Neural progenitor cell (in vitro differentiated cells): ENCODE measurements around the gene PNLIPRP1.

Experiments used
- CTCF ChIP-seq: fragments of 200-600 bp; sonication (generic); IDR thresholded peaks from 2 replicates; pipeline ENCODE4 v1.5.1; 2017; ENCODE audit warnings: antibody characterized with exemption, mild to moderate bottlenecking
- EZH2 ChIP-seq: fragments of 200-600 bp; sonication (generic); IDR thresholded peaks from 2 replicates; pipeline ENCODE4 v1.6.1; 2017; ENCODE audit warnings: antibody characterized with exemption, mild to moderate bottlenecking, moderate library complexity

DNA sequence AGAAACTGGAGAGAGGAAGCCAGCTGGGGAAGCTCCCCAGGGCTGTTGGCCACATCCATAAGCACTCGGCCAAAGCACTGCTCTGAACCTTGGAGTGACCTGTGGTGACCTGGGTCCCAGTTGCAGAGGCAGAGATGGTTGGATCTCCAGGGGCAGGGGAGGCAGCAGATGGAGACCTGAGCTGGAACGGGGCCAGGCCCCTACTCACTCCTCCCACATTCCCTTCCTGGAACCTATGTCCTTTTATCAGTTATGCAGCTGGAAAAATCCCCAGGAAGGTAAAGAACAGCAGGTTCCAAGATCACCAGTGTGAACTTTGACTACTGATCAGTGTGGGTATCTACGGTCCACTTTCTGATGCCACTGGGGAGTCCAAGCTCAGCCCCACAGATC is 20.4 kb downstream of the PNLIPRP1 start:
- TF ChIP-seq CTCF (no peak), EZH2 (no peak)
